H54 (cell line): ENCODE results near the gene ANKRD44.
"Not testable (repeated sequence)": the region's sequence is repeated elsewhere in the genome, so short reads cannot be mapped to it uniquely, and the experiment has no call there.

Experiments
- DNase-seq: peaks from one replicate; pipeline ENCODE4 v3.0.0; 2011; ENCODE audit warnings: low spot score, mixed read lengths; ENCODE audit not compliant: insufficient read length
- FAIRE-seq: peaks from 3 replicates; lab custom pipeline; 2011; peaks lifted over from hg19 to GRCh38; lab: Jason Lieb, UNC
- POLR2A ChIP-seq: IDR thresholded peaks from 2 replicates; pipeline ENCODE4 v1.6.1; 2011; ENCODE audit warnings: low read depth, mild to moderate bottlenecking, low read length

The ANKRD44 gene

GRCh38 chr2:197072533-197072932 is 238.0 kb downstream of the ANKRD44 start:
- no peak for TF ChIP-seq POLR2A
- DNase-seq (no peak), FAIRE-seq (no peak)

GRCh38 chr2:197071790-197072436 is 238.7 kb downstream of the ANKRD44 start:
- TF ChIP-seq POLR2A = no peak
- no peak for DNase-seq
- no peak for FAIRE-seq

GRCh38 chr2:197071213-197071612 is 239.4 kb downstream of the ANKRD44 start:
- FAIRE-seq (no peak), DNase-seq (no peak)
- no peak for TF ChIP-seq POLR2A

- DNase-seq (no peak), FAIRE-seq (peak; percentile 38)
- TF ChIP-seq POLR2A = no peak
Measured at GRCh38 chr2:197069958-197070357, 240.6 kb downstream of the ANKRD44 start.

- FAIRE-seq = not testable (repeated sequence)
Measured at GRCh38 chr2:197062574-197062973, 248.0 kb downstream of the ANKRD44 start.

GRCh38 chr2:197059477-197059876 is 251.1 kb downstream of the ANKRD44 start:
- TF ChIP-seq POLR2A = no peak
- FAIRE-seq (no peak), DNase-seq (no peak)

More at GRCh38 chr2:197062574-197062973, 248.0 kb downstream of the ANKRD44 start:
- not testable (repeated sequence) for DNase-seq

- DNase-seq (no peak), FAIRE-seq (no peak)
- TF ChIP-seq POLR2A = no peak
Measured at GRCh38 chr2:197058777-197059300, 251.7 kb downstream of the ANKRD44 start.

GRCh38 chr2:197057959-197058358 is 252.6 kb downstream of the ANKRD44 start:
- FAIRE-seq (no peak), DNase-seq (no peak)
- TF ChIP-seq POLR2A = no peak

- TF ChIP-seq POLR2A = no peak
- FAIRE-seq (no peak), DNase-seq (no peak)
Measured at GRCh38 chr2:197055045-197055444, 255.5 kb downstream of the ANKRD44 start.

- DNase-seq (no peak), FAIRE-seq (no peak)
- no peak for TF ChIP-seq POLR2A
Measured at GRCh38 chr2:197054437-197054836, 256.1 kb downstream of the ANKRD44 start.

- FAIRE-seq = no peak
- TF ChIP-seq POLR2A = no peak
- no peak for DNase-seq
Measured at GRCh38 chr2:197052356-197052755, 258.2 kb downstream of the ANKRD44 start.

GRCh38 chr2:197045115-197045514 is 265.5 kb downstream of the ANKRD44 start:
- DNase-seq (no peak), FAIRE-seq (no peak)
- TF ChIP-seq POLR2A = no peak

GRCh38 chr2:197042739-197043196 is 267.8 kb downstream of the ANKRD44 start:
- DNase-seq = no peak
- FAIRE-seq = no peak
- no peak for TF ChIP-seq POLR2A

- DNase-seq (no peak), FAIRE-seq (no peak)
- TF ChIP-seq POLR2A = no peak
Measured at GRCh38 chr2:197037863-197038398, 272.6 kb downstream of the ANKRD44 start.

- TF ChIP-seq POLR2A = no peak
- no peak for DNase-seq
- no peak for FAIRE-seq
Measured at GRCh38 chr2:197035002-197035401, 275.6 kb downstream of the ANKRD44 start.

GRCh38 chr2:197034292-197034691 is 276.3 kb downstream of the ANKRD44 start:
- TF ChIP-seq POLR2A = no peak
- no peak for FAIRE-seq

More at GRCh38 chr2:197034292-197034691, 276.3 kb downstream of the ANKRD44 start:
- DNase-seq = no peak
